Measurements from ENCODE around the gene TLE2.
"Not testable (repeated sequence)": the region's sequence is repeated elsewhere in the genome, so short reads cannot be mapped to it uniquely, and the experiment has no call there.

TLE2 gene

DNA sequence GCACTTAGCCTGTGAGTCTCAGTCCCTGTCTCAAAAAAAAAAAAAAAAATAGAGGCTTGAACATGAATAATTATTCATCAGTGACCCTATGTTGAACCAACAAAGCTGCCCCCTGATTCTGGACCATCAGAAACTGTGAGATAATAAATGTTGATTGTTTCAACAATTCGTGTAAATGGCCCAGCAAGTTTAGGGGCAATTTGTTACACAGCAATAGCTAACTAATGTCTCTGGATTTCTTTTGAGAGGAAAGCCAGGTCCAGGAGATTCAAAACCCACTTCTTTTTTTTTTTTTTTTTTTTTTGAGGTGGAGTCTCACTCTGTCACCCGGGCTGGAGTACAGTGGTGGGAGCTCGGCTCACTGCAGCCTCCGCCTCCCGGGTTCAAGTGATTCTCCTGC lies 64.2 kb downstream of the TLE2 start:
- Histone ChIP-seq H3K9ac (ENCODE audit: low read length) (no peak overlapping the region), H3K9me3 (ENCODE audit: control insufficient read depth, insufficient read depth, low read depth, low read length) (no peaks in the 10 kb centered on the region), H3K4me1 (ENCODE audit: control insufficient read depth, insufficient read depth, low read length) (no peaks in the 10 kb centered on the region), H3K27me3 (ENCODE audit: control insufficient read depth, insufficient read depth, low read length) (no peaks in the 10 kb centered on the region; the same call in 1 of the 2 replicates), H3K4me3 (ENCODE audit: low read depth, low read length) (no peak overlapping the region), H3K36me3 (ENCODE audit: control insufficient read depth, insufficient read depth, low read length) (no peaks in the 10 kb centered on the region), H3K27ac (ENCODE audit: low read depth, low read length) (no peak overlapping the region)

DNA sequence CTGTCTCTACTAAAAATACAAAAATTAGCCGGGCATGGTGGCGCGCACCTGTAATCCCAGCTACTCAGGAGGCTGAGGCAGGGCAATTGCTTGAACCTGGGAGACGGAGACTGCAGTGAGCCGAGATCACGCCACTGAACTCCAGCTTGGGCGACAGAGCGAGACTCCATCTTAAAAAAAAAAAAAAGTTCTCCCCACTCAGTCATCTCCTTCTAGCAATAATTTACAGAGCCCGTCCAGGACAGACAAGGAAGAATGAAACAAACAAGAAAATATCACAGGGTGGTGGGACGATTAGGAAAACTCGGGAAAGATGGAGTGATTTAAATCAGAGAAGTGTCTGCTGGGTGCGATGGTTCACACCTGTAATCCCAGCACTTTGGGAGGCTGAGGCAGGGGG lies 65.4 kb downstream of the TLE2 start:
- not testable (repeated sequence) for H3K9ac ChIP-seq (ENCODE audit: low read length); H3K4me1 ChIP-seq (ENCODE audit: control insufficient read depth, insufficient read depth, low read length); H3K27ac ChIP-seq (ENCODE audit: low read depth, low read length); H3K9me3 ChIP-seq (ENCODE audit: control insufficient read depth, insufficient read depth, low read depth, low read length); H3K36me3 ChIP-seq (ENCODE audit: control insufficient read depth, insufficient read depth, low read length); H3K27me3 ChIP-seq (ENCODE audit: control insufficient read depth, insufficient read depth, low read length); H3K4me3 ChIP-seq (ENCODE audit: low read depth, low read length)

DNA sequence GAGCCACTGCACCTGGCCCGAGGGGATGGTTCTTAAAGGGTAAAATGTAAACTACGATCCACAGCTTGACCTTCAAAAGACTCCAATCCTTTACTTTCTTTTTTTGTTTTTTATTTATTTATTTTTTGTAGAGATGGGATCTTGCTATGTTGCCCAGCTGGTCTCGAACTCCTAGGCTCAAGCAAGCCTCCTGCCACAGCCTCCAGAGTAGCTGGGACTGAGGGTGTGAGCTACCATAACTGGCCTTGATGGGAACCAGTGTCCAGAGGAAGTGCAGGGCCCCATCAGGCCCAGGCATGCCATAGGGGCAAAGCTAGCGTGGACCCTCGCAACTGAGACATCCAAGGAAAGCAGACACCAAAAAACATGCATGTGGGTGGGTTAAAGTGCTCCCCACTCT lies 66.0 kb downstream of the TLE2 start:
- H3K36me3 ChIP-seq (ENCODE audit: control insufficient read depth, insufficient read depth, low read length): no peaks in the 10 kb centered on the region
- H3K4me3 ChIP-seq (ENCODE audit: low read depth, low read length): no peak overlapping the region

DNA sequence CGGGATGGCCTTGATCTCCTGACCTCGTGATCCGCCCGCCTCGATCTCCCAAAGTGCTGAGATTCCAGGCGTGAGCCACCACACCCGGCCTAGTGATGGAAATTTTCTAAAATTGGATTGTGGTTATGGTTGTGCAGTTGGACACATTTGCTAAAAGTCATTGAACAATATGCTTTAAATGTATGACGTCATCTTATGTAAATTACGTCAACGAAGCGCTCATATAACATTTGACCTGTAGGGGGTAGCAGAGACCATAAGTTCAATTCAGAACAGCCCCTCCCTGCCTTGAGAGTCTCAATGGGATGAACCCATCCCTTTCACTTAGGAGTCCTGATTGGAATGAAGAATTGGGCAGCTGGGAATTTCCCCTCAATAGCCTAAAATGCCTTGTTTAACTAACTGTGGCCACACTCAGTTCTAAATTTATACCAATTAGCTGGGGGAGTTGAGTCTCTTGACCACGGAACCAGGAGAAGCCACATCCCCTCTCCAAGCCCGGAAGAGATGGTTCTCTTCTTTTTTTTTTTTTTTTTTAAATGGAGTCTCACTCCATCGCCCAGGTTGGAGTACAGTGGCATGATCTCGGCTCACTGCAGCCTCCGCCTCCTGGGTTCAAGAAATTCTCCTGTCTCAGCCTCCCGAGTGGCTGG lies 66.9 kb downstream of the TLE2 start:
- Histone ChIP-seq H3K27me3 (ENCODE audit: control insufficient read depth, insufficient read depth, low read length) (no peaks in the 10 kb centered on the region; the same call in 1 of the 2 replicates), H3K36me3 (ENCODE audit: control insufficient read depth, insufficient read depth, low read length) (no peaks in the 10 kb centered on the region), H3K4me1 (ENCODE audit: control insufficient read depth, insufficient read depth, low read length) (no peaks in the 10 kb centered on the region), H3K27ac (ENCODE audit: low read depth, low read length) (no peak overlapping the region), H3K4me3 (ENCODE audit: low read depth, low read length) (no peak overlapping the region), H3K9me3 (ENCODE audit: control insufficient read depth, insufficient read depth, low read depth, low read length) (no peaks in the 10 kb centered on the region), H3K9ac (ENCODE audit: low read length) (no peak overlapping the region)

More for the DNA sequence above, 66.0 kb downstream of the TLE2 start:
- no peaks in the 10 kb centered on the region for H3K4me1 ChIP-seq (ENCODE audit: control insufficient read depth, insufficient read depth, low read length)
- no peaks in the 10 kb centered on the region; the same call in 1 of the 2 replicates for H3K27me3 ChIP-seq (ENCODE audit: control insufficient read depth, insufficient read depth, low read length)
- no peak overlapping the region for H3K27ac ChIP-seq (ENCODE audit: low read depth, low read length)
- no peaks in the 10 kb centered on the region for H3K9me3 ChIP-seq (ENCODE audit: control insufficient read depth, insufficient read depth, low read depth, low read length)
- no peak overlapping the region for H3K9ac ChIP-seq (ENCODE audit: low read length)

DNA sequence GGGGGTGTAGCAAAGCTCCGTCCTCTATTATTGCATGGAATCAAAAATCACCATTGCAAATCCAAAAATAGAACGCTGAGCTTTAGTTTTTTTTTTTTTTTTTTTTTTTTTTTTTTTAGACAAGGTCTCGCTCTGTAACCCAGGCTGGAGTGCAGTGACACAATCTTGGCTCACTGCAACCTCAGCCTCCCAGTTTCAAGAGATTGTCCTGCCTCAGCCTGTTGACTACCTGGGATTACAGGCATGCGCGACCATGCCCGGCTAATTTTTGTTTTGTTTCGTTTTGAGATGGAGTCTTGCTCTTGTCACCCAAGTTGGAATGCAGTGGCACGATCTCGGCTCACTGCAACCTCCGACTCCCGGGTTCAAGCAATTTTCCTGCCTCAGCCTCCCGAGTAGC lies 69.0 kb downstream of the TLE2 start:
- no peaks in the 10 kb centered on the region for H3K9me3 ChIP-seq (ENCODE audit: control insufficient read depth, insufficient read depth, low read depth, low read length)
- no peak overlapping the region for H3K27ac ChIP-seq (ENCODE audit: low read depth, low read length)
- H3K4me3 ChIP-seq (ENCODE audit: low read depth, low read length): no peak overlapping the region
- H3K27me3 ChIP-seq (ENCODE audit: control insufficient read depth, insufficient read depth, low read length): no peaks in the 10 kb centered on the region; the same call in 1 of the 2 replicates
- no peaks in the 10 kb centered on the region for H3K36me3 ChIP-seq (ENCODE audit: control insufficient read depth, insufficient read depth, low read length)
- no peaks in the 10 kb centered on the region for H3K4me1 ChIP-seq (ENCODE audit: control insufficient read depth, insufficient read depth, low read length)
- no peak overlapping the region for H3K9ac ChIP-seq (ENCODE audit: low read length)

DNA sequence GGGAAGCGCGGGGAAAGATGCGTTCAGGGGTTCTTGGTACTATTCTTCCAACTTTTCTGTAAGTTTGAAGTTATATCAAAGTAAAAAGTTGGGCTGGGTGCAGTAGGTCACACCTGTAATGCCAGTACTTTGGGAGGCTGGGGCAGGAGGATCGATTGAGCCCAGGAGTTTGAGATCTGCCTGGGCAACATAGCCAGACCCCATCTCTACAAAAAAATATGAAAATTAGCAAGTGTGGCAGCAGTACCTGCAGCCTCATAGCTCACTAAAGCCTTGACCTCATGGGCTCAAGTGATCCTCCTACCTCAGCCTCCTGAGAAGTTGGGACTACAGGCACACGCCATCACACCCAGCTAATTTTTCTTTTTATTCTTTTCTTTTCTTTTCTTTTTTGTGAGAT lies 71.9 kb downstream of the TLE2 start:
- no peak overlapping the region for H3K27ac ChIP-seq (ENCODE audit: low read depth, low read length)
- no peaks in the 10 kb centered on the region; the same call in 1 of the 2 replicates for H3K27me3 ChIP-seq (ENCODE audit: control insufficient read depth, insufficient read depth, low read length)
- H3K9me3 ChIP-seq (ENCODE audit: control insufficient read depth, insufficient read depth, low read depth, low read length): no peaks in the 10 kb centered on the region
- H3K4me1 ChIP-seq (ENCODE audit: control insufficient read depth, insufficient read depth, low read length): no peaks in the 10 kb centered on the region
- H3K9ac ChIP-seq (ENCODE audit: low read length): no peak overlapping the region
- H3K4me3 ChIP-seq (ENCODE audit: low read depth, low read length): no peak overlapping the region
- no peaks in the 10 kb centered on the region for H3K36me3 ChIP-seq (ENCODE audit: control insufficient read depth, insufficient read depth, low read length)

DNA sequence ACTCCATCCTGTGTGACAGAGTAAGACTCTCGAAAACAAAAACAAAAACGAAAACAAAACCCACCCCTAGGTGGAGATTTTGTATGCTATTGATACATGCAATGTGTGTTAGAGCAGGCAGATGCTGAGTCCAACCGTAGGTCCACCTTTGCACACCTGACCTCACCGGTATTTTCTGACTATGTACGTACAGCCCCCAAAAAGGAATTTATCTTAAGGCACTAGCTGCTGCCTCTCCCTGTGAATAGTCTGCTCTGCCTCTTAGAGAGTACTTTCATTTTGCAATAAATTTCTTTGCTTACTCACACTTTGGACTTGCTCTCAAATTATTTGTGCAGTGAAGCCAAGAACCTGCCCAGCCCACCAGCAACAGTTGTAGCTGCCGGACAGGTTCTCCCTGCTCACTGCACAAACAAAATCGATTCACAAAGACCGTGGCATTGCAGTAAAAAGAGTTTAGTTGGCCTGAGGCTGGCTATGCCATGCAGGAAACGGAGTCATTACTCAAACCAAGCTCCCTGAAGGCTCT lies 76.1 kb downstream of the TLE2 start:
- Histone ChIP-seq H3K27ac (ENCODE audit: low read depth, low read length) (no peak overlapping the region), H3K4me3 (ENCODE audit: low read depth, low read length) (no peak overlapping the region)

DNA sequence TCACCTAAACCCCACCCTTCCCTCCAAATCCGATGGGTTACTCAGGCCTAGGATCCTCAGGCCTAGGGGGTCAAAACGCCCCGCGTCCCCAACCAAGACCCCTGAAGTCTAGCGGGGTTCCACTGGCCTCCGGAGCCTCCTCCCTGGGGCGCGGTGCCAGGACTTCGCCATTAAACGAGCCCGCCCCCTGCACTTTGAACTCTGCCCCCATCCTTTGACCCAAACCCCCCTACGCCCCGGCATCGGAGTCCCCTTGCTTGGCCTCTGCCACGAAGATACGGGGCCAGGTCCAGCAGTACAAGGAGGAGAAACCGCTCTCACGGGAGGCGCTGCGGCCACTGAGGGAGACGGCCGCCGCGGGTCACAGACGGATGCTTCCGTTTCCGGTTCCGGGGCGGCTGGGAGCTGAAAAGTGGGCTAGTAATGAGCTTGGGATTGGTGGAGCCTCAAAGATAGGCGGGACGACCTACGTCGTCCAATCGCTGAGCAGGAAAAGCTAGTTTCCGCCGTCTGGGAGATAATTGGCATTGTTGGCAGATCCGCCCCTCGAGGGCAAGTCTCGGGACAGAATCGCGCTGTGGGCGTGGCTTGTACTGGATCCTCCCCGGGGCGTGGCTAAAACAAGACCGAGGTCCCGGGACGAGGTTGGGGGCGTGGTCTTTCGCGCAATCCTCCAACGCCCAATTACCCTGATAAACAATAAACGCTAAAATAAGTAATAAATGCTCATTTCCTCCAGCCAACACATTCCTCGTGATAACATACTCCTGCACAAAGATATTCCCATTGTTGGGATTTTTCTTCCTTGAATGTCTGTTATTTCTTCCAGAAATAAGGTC lies 78.6 kb downstream of the TLE2 start:
- Histone ChIP-seq H3K9me3 (ENCODE audit: control insufficient read depth, insufficient read depth, low read depth, low read length) (no peaks in the 10 kb centered on the region), H3K4me1 (ENCODE audit: control insufficient read depth, insufficient read depth, low read length) (peaks cover 6% of the 10 kb centered on the region; the same call in 1 of the 2 replicates), H3K9ac (ENCODE audit: low read length) (peak overlapping the region; percentile 89), H3K27ac (ENCODE audit: low read depth, low read length) (peak overlapping the region; percentile 80; the same call in 1 of the 2 replicates), H3K36me3 (ENCODE audit: control insufficient read depth, insufficient read depth, low read length) (no peaks in the 10 kb centered on the region), H3K4me3 (ENCODE audit: low read depth, low read length) (peak overlapping the region; percentile 96), H3K27me3 (ENCODE audit: control insufficient read depth, insufficient read depth, low read length) (no peaks in the 10 kb centered on the region)

More for the DNA sequence above, 76.1 kb downstream of the TLE2 start:
- peaks cover 6% of the 10 kb centered on the region; the same call in 1 of the 2 replicates for H3K4me1 ChIP-seq (ENCODE audit: control insufficient read depth, insufficient read depth, low read length)
- H3K27me3 ChIP-seq (ENCODE audit: control insufficient read depth, insufficient read depth, low read length): no peaks in the 10 kb centered on the region; the same call in 1 of the 2 replicates
- H3K9me3 ChIP-seq (ENCODE audit: control insufficient read depth, insufficient read depth, low read depth, low read length): no peaks in the 10 kb centered on the region
- no peaks in the 10 kb centered on the region for H3K36me3 ChIP-seq (ENCODE audit: control insufficient read depth, insufficient read depth, low read length)
- H3K9ac ChIP-seq (ENCODE audit: low read length): no peak overlapping the region

DNA sequence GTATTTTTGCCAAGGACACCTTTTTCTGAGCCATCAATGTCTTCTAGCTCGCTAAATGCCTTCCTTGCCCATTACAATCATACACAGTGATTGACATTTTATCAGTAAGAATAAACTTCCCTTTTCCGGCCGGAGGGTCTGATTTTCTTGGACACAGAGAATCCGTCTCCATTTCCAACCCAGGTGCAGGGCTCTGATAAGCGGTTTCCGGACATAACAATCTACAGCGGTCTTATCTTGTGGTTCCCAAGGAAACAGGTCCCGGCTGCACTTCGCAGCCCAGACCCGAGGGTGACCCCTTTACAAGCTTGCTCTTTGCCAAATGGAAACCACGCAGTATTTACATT lies 79.2 kb downstream of the TLE2 start:
- peaks cover 6% of the 10 kb centered on the region; the same call in 1 of the 2 replicates for H3K4me1 ChIP-seq (ENCODE audit: control insufficient read depth, insufficient read depth, low read length)
- H3K4me3 ChIP-seq (ENCODE audit: low read depth, low read length): peak overlapping the region; percentile 96
- no peaks in the 10 kb centered on the region for H3K9me3 ChIP-seq (ENCODE audit: control insufficient read depth, insufficient read depth, low read depth, low read length)
- no peaks in the 10 kb centered on the region for H3K36me3 ChIP-seq (ENCODE audit: control insufficient read depth, insufficient read depth, low read length)
- H3K9ac ChIP-seq (ENCODE audit: low read length): peak overlapping the region; percentile 89
- peak overlapping the region; percentile 80; the same call in 1 of the 2 replicates for H3K27ac ChIP-seq (ENCODE audit: low read depth, low read length)
- H3K27me3 ChIP-seq (ENCODE audit: control insufficient read depth, insufficient read depth, low read length): no peaks in the 10 kb centered on the region
